Measurements from ENCODE around the gene SIRPD. TPM values are rescaled to one million over a fixed set of nuclear protein-coding genes. Genes with fewer than 3 reads are reported as not detected.
"Not testable (repeated sequence)": the region's sequence is repeated elsewhere in the genome, so short reads cannot be mapped to it uniquely, and the experiment has no call there.

Gene SIRPD
- total RNA-seq, 1 donor from 2014 or later, result not detected

DNA sequence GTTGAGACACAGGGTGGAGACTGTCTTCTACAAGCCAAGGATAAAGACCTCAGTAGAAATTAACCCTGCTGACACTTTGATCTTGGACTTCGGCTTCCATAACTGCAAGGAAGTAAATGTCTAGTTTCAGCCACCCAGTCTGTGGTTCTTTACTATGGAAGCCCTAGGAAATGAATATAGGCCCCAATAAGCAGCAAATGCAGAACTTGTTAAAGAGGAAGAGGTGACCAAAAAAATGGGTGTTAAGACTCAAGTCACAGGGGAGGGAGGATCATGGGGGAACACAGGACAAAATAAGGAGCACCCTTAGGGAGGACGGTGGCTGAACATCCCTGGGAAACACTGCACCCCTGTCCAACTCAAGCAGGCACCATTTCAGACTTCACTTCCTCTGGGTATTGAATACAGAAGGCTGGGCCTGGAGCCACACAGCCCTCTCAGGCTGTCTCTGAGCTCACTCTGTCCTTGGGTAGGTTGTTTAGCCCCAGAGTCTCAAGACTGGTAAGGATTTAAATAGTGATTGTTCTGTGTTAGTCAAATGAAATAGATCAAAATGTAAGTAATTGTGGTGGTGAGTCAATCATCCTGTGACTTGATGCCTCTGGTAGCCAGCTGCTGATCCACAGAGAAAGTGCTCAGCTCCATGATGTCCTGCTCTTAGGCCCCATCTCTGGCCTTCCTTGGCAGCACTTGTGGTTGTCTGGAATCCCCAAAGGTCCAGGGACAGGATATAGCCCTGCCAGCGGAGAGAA, 30.5 kb upstream of the SIRPD start:
- no peaks in the 10 kb centered on the region for H3K4me1 Mint-ChIP-seq (ENCODE audit: low read depth, unreplicated experiment)
- TF ChIP-seq, protein P1, sequence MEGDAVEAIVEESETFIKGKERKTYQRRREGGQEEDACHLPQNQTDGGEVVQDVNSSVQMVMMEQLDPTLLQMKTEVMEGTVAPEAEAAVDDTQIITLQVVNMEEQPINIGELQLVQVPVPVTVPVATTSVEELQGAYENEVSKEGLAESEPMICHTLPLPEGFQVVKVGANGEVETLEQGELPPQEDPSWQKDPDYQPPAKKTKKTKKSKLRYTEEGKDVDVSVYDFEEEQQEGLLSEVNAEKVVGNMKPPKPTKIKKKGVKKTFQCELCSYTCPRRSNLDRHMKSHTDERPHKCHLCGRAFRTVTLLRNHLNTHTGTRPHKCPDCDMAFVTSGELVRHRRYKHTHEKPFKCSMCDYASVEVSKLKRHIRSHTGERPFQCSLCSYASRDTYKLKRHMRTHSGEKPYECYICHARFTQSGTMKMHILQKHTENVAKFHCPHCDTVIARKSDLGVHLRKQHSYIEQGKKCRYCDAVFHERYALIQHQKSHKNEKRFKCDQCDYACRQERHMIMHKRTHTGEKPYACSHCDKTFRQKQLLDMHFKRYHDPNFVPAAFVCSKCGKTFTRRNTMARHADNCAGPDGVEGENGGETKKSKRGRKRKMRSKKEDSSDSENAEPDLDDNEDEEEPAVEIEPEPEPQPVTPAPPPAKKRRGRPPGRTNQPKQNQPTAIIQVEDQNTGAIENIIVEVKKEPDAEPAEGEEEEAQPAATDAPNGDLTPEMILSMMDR (IDR thresholded peaks at IDR 0.05; ENCODE audit: partially characterized antibody, unreplicated experiment), result no peak
- no peaks in the 10 kb centered on the region for H3K9me3 Mint-ChIP-seq (ENCODE audit: unreplicated experiment)
- no peak for DNase-seq
- H3K27ac Mint-ChIP-seq (ENCODE audit: unreplicated experiment), result no peak overlapping the region
- no peaks in the 10 kb centered on the region for H3K27me3 Mint-ChIP-seq (ENCODE audit: unreplicated experiment)
- H3K4me3 Mint-ChIP-seq (ENCODE audit: unreplicated experiment), result no peak overlapping the region
- no peaks in the 10 kb centered on the region for H3K36me3 Mint-ChIP-seq (ENCODE audit: unreplicated experiment)

- Mint-ChIP-seq H3K4me3 (ENCODE audit: unreplicated experiment) (no peak overlapping the region), H3K4me1 (ENCODE audit: low read depth, unreplicated experiment) (no peaks in the 10 kb centered on the region), H3K36me3 (ENCODE audit: unreplicated experiment) (no peaks in the 10 kb centered on the region), H3K27me3 (ENCODE audit: unreplicated experiment) (no peaks in the 10 kb centered on the region), H3K9me3 (ENCODE audit: unreplicated experiment) (no peaks in the 10 kb centered on the region), H3K27ac (ENCODE audit: unreplicated experiment) (no peak overlapping the region)
- DNase-seq, result no peak
- TF ChIP-seq, protein P1 (IDR thresholded peaks at IDR 0.05; ENCODE audit: partially characterized antibody, unreplicated experiment), result no peak
Measured at GRCh38 chr20:1579488-1579887, 22.0 kb upstream of the SIRPD start.

DNA sequence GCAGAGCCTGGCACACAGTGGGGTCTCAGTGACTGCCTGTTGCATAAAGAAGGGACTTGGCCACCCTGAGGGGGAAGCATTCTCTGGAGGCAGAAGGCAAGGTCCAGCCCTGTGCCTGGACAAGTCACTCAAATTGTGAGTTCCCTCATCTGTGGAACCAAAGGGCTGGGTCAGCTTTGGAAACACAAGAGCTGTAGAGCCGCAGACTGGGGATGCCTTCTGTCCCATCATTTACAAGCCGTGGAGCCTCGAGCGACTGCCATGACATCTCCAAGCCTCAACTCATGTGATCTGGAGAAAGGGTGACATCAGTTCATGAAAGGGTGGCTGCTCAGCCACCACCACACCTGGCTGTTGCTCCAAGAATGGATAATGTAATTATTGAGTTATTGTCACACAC, 20.4 kb upstream of the SIRPD start:
- Mint-ChIP-seq H3K4me1 (ENCODE audit: low read depth, unreplicated experiment) (no peaks in the 10 kb centered on the region), H3K36me3 (ENCODE audit: unreplicated experiment) (no peaks in the 10 kb centered on the region), H3K27ac (ENCODE audit: unreplicated experiment) (no peak overlapping the region), H3K9me3 (ENCODE audit: unreplicated experiment) (no peaks in the 10 kb centered on the region), H3K4me3 (ENCODE audit: unreplicated experiment) (no peak overlapping the region), H3K27me3 (ENCODE audit: unreplicated experiment) (no peaks in the 10 kb centered on the region)
- TF ChIP-seq, protein P1 (IDR thresholded peaks at IDR 0.05; ENCODE audit: partially characterized antibody, unreplicated experiment), result no peak
- no peak for DNase-seq

DNA sequence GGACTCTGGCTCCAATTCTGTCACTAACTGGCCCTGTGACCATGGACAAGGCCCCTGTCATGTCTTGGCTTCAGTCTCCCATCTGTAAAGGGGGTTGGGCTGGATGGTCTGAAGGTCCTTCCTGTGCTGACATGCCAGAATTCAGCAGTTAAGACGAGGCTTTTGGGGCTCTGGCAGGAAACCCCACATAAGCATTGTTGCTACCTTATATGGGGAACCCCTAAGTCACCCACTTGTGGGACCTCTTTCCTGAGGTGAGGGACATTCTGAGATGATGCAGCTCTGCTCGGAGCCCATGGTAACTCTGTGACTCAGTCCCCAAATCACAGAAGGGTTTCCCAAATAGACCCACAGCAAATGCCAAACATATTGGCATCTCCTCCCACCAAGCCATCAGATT, 19.8 kb upstream of the SIRPD start:
- H3K27ac Mint-ChIP-seq (ENCODE audit: unreplicated experiment); H3K4me3 Mint-ChIP-seq (ENCODE audit: unreplicated experiment); H3K4me1 Mint-ChIP-seq (ENCODE audit: low read depth, unreplicated experiment); H3K36me3 Mint-ChIP-seq (ENCODE audit: unreplicated experiment); H3K9me3 Mint-ChIP-seq (ENCODE audit: unreplicated experiment); DNase-seq; H3K27me3 Mint-ChIP-seq (ENCODE audit: unreplicated experiment): not testable (repeated sequence)

- no peaks in the 10 kb centered on the region for H3K36me3 Mint-ChIP-seq (ENCODE audit: unreplicated experiment)
- H3K4me3 Mint-ChIP-seq (ENCODE audit: unreplicated experiment), result no peak overlapping the region
- no peaks in the 10 kb centered on the region for H3K4me1 Mint-ChIP-seq (ENCODE audit: low read depth, unreplicated experiment)
- no peaks in the 10 kb centered on the region for H3K27me3 Mint-ChIP-seq (ENCODE audit: unreplicated experiment)
- H3K27ac Mint-ChIP-seq (ENCODE audit: unreplicated experiment), result no peak overlapping the region
- no peaks in the 10 kb centered on the region for H3K9me3 Mint-ChIP-seq (ENCODE audit: unreplicated experiment)
- no peak for DNase-seq
- TF ChIP-seq, protein P1 (IDR thresholded peaks at IDR 0.05; ENCODE audit: partially characterized antibody, unreplicated experiment), result no peak
Measured at GRCh38 chr20:1576641-1577040, 19.1 kb upstream of the SIRPD start.

DNA sequence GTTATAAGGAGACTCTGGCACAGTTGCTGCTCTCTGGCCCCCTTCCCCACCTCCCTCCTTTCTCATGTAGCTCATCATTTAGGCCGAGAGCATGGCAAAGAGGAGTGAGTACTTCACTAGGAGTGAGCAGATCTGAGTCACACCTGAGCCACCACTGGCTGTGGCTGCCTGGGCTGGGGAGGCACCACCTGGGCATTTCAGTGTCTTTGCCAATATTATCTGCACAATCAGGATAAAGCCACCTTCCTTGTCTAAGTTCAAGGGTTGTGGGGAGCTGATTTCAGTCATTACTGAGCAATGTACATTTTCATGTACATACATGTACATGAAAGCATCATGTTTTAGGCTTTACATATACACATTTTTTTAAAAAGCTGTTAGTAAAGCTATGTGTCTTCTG, 18.5 kb upstream of the SIRPD start:
- not testable (repeated sequence) for H3K9me3 Mint-ChIP-seq (ENCODE audit: unreplicated experiment); H3K36me3 Mint-ChIP-seq (ENCODE audit: unreplicated experiment); H3K4me3 Mint-ChIP-seq (ENCODE audit: unreplicated experiment); H3K27me3 Mint-ChIP-seq (ENCODE audit: unreplicated experiment); DNase-seq; H3K4me1 Mint-ChIP-seq (ENCODE audit: low read depth, unreplicated experiment); H3K27ac Mint-ChIP-seq (ENCODE audit: unreplicated experiment)

DNA sequence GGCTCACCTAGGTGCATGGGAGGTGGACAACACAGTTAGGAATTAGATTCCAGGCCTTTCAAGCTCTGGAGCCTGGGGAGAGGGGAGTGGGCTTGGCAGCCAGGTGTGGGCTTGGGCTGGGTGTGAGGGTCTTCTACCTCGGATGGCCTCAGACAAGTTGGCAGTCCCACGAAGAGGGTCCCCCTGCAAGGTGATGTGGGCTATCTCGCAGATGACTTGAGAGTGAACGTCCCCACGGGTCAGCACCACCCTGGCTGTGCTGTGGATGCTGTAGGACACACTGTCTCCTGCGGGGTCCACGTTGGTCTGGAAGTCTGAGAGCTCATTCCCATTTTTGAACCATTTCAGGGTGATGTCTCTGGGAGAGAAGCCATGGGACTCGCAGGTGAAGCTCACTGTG, 14.1 kb upstream of the SIRPD start:
- H3K9me3 Mint-ChIP-seq (ENCODE audit: unreplicated experiment); H3K4me1 Mint-ChIP-seq (ENCODE audit: low read depth, unreplicated experiment); H3K36me3 Mint-ChIP-seq (ENCODE audit: unreplicated experiment); H3K27ac Mint-ChIP-seq (ENCODE audit: unreplicated experiment); H3K4me3 Mint-ChIP-seq (ENCODE audit: unreplicated experiment); H3K27me3 Mint-ChIP-seq (ENCODE audit: unreplicated experiment); DNase-seq: not testable (repeated sequence)

Data from glutamatergic neuron (in vitro differentiated cells).